ENCODE data around the gene OR2C1. TPM values are rescaled to one million over a fixed set of nuclear protein-coding genes. Genes with fewer than 3 reads are reported as not detected.

OR2C1 gene
- not detected for polyA plus RNA-seq (2013, experiment 1 of 2)
- not detected for polyA plus RNA-seq (2013, experiment 2 of 2)

DNA sequence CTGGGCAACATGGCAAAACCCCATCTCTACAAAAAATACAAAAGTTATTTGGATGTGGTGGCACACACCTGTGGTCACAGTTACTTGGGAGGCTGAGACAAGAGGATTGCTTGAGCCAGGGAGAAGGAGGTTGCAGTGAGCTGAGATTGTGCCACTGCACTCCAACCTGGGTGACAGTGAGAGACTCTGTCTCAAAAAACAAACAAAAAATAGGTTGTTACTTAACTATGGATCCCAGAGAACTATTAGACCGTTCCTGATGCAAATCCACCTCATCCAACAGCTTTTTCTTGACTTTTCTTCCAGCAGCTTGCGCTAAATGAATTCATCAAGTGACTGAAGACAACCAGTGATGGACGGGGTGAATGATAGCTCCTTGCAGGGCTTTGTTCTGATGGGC lies at the start of gene OR2C1:
Gene OR2C1, plus strand, starts transcription at position 301 of the 400 bp plus-strand sequence. Its CDS starts 52 bp downstream, at position 353.
- H3K18ac ChIP-seq (ENCODE audit: low read depth in 1 of 2, low read length in 2 of 2): no peak within 1 kb of the TSS
- no peak within 1 kb of the TSS for H3K4me2 ChIP-seq (ENCODE audit: low read length, poor library complexity, severe bottlenecking)
- H3K4ac ChIP-seq (ENCODE audit: low read depth in 1 of 2, low read length in 2 of 2): no peak within 1 kb of the TSS
- no peaks in the 10 kb centered on the region for H3K79me1 ChIP-seq (replicated peaks; ENCODE audit: low read length, poor library complexity, severe bottlenecking)
- no peak for DNase-seq
- no peak within 1 kb of the TSS for H2BK120ac ChIP-seq (ENCODE audit: low read depth, low read length)
- no peak within 1 kb of the TSS for H3K4me3 ChIP-seq (ENCODE audit: insufficient read depth in 1 of 2, low read depth in 1 of 2, low read length in 2 of 2)
- no peak within 1 kb of the TSS for H2AFZ ChIP-seq (ENCODE audit: low read depth, low read length)
- 53% methylated on average over 3 of the region's 3 CpGs for WGBS
- H3K4me1 ChIP-seq (ENCODE audit: control insufficient read depth, insufficient read depth, low read depth, low read length): no peaks in the 10 kb centered on the region
- H3K36me3 ChIP-seq (ENCODE audit: control insufficient read depth in 1 of 2, insufficient read depth in 2 of 2, low read depth in 1 of 2, low read length in 2 of 2): no peaks in the 10 kb centered on the region
- H3K9me3 ChIP-seq (ENCODE audit: control insufficient read depth, low read length): peaks cover 14% of the 10 kb centered on the region
- no peak within 1 kb of the TSS for H4K91ac ChIP-seq (ENCODE audit: low read length)
- no peak within 1 kb of the TSS for H4K8ac ChIP-seq (ENCODE audit: low read length)
- H3K23ac ChIP-seq (ENCODE audit: low read length in 2 of 2): peak within 1 kb of the TSS in 1 of 2 experiments; percentile 79
- H2BK12ac ChIP-seq (ENCODE audit: low read length in 2 of 2): no peak within 1 kb of the TSS
- no peak within 1 kb of the TSS for H3K27ac ChIP-seq (ENCODE audit: low read length, poor library complexity, severe bottlenecking)
- no peak within 1 kb of the TSS for H2BK5ac ChIP-seq (ENCODE audit: low read depth, low read length, poor library complexity, severe bottlenecking)
- no peak within 1 kb of the TSS for H2BK15ac ChIP-seq (ENCODE audit: low read depth, poor library complexity, severe bottlenecking)
- H3K9ac ChIP-seq (ENCODE audit: low read length): no peak within 1 kb of the TSS
- no peak within 1 kb of the TSS for H2AK5ac ChIP-seq (ENCODE audit: low read length, severe bottlenecking)
- H3K14ac ChIP-seq (ENCODE audit: low read length in 2 of 2): no peak within 1 kb of the TSS
- H3K27me3 ChIP-seq (ENCODE audit: control insufficient read depth in 1 of 2, insufficient read depth in 1 of 2, low read length in 2 of 2): peaks cover 0 to 11% of the 10 kb centered on the region in 2 experiments

- Histone ChIP-seq H3K14ac (ENCODE audit: low read length in 2 of 2) (no peak overlapping the region), H3K4me1 (ENCODE audit: control insufficient read depth, insufficient read depth, low read depth, low read length) (peaks cover 7% of the 10 kb centered on the region), H3K18ac (ENCODE audit: low read depth in 1 of 2, low read length in 2 of 2) (peak overlapping the region in 1 of 2 experiments; percentile 99), H2BK15ac (ENCODE audit: low read depth, poor library complexity, severe bottlenecking) (no peak overlapping the region), H2AFZ (ENCODE audit: low read depth, low read length) (no peak overlapping the region), H3K4me2 (ENCODE audit: low read length, poor library complexity, severe bottlenecking) (peak overlapping the region; percentile 47), H3K23ac (ENCODE audit: low read length in 2 of 2) (no peak overlapping the region), H4K91ac (ENCODE audit: low read length) (no peak overlapping the region), H3K27ac (ENCODE audit: low read length, poor library complexity, severe bottlenecking) (no peak overlapping the region), H2BK120ac (ENCODE audit: low read depth, low read length) (no peak overlapping the region), H3K4ac (ENCODE audit: low read depth in 1 of 2, low read length in 2 of 2) (peak overlapping the region in 1 of 2 experiments; percentile 49), H2BK5ac (ENCODE audit: low read depth, low read length, poor library complexity, severe bottlenecking) (peak overlapping the region; percentile 24), H3K9me3 (ENCODE audit: control insufficient read depth, low read length) (peaks cover 74% of the 10 kb centered on the region), H3K9ac (ENCODE audit: low read length) (peak overlapping the region; percentile 93), H3K4me3 (ENCODE audit: insufficient read depth in 1 of 2, low read depth in 1 of 2, low read length in 2 of 2) (peak overlapping the region; percentile 83 to 95), H3K79me1 (replicated peaks; ENCODE audit: low read length, poor library complexity, severe bottlenecking) (peaks cover 34% of the 10 kb centered on the region), H3K36me3 (ENCODE audit: control insufficient read depth in 1 of 2, insufficient read depth in 2 of 2, low read depth in 1 of 2, low read length in 2 of 2) (peaks cover 37 to 61% of the 10 kb centered on the region in 2 experiments), H4K8ac (ENCODE audit: low read length) (peak overlapping the region; percentile 100), H3K27me3 (ENCODE audit: control insufficient read depth in 1 of 2, insufficient read depth in 1 of 2, low read length in 2 of 2) (no peaks in the 10 kb centered on the region), H2BK12ac (ENCODE audit: low read length in 2 of 2) (no peak overlapping the region), H2AK5ac (ENCODE audit: low read length, severe bottlenecking) (no peak overlapping the region)
- no peak for DNase-seq
- WGBS: 88% methylated on average over 8 of the region's 11 CpGs
Observed at GRCh38 chr16:3306078-3306477, 49.6 kb upstream of the OR2C1 start.

DNA sequence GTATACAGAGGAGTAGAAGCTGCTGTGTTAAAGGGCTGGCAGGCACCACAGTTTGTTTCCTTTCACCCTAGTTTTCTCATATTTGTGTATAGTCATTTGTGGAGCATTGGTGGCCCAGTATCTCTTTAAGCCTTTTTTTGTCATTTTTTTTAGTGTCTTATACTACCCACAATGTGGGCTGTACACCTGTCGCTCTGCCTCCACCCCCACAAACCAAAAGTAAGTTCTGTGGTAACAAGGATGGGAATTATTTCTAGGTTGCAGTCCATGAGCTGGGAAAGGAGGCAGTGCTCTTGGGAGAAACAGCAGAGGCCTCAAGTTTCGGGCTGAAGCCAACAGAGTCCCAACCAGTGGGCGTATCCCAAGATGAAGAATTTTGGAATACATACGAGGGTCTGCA lies 44.2 kb upstream of the OR2C1 start:
- 93% methylated on average over 3 of the region's 4 CpGs for WGBS
- Histone ChIP-seq H3K14ac (ENCODE audit: low read length in 2 of 2) (no peak overlapping the region), H3K9me3 (ENCODE audit: control insufficient read depth, low read length) (peaks cover 99% of the 10 kb centered on the region), H3K4me2 (ENCODE audit: low read length, poor library complexity, severe bottlenecking) (no peak overlapping the region), H3K4ac (ENCODE audit: low read depth in 1 of 2, low read length in 2 of 2) (no peak overlapping the region), H3K79me1 (replicated peaks; ENCODE audit: low read length, poor library complexity, severe bottlenecking) (peaks cover 24% of the 10 kb centered on the region), H3K4me1 (ENCODE audit: control insufficient read depth, insufficient read depth, low read depth, low read length) (no peaks in the 10 kb centered on the region), H3K23ac (ENCODE audit: low read length in 2 of 2) (no peak overlapping the region), H2AFZ (ENCODE audit: low read depth, low read length) (no peak overlapping the region), H3K27ac (ENCODE audit: low read length, poor library complexity, severe bottlenecking) (no peak overlapping the region), H3K9ac (ENCODE audit: low read length) (no peak overlapping the region), H3K36me3 (ENCODE audit: control insufficient read depth in 1 of 2, insufficient read depth in 2 of 2, low read depth in 1 of 2, low read length in 2 of 2) (peaks cover 47 to 91% of the 10 kb centered on the region in 2 experiments), H2BK120ac (ENCODE audit: low read depth, low read length) (no peak overlapping the region), H2BK15ac (ENCODE audit: low read depth, poor library complexity, severe bottlenecking) (no peak overlapping the region), H4K91ac (ENCODE audit: low read length) (no peak overlapping the region), H2BK5ac (ENCODE audit: low read depth, low read length, poor library complexity, severe bottlenecking) (no peak overlapping the region), H3K18ac (ENCODE audit: low read depth in 1 of 2, low read length in 2 of 2) (no peak overlapping the region), H2BK12ac (ENCODE audit: low read length in 2 of 2) (no peak overlapping the region), H3K27me3 (ENCODE audit: control insufficient read depth in 1 of 2, insufficient read depth in 1 of 2, low read length in 2 of 2) (no peaks in the 10 kb centered on the region), H3K4me3 (ENCODE audit: insufficient read depth in 1 of 2, low read depth in 1 of 2, low read length in 2 of 2) (peak overlapping the region in 1 of 2 experiments; percentile 51), H2AK5ac (ENCODE audit: low read length, severe bottlenecking) (no peak overlapping the region), H4K8ac (ENCODE audit: low read length) (no peak overlapping the region)
- DNase-seq: no peak

GRCh38 chr16:3317315-3317999 lies 38.2 kb upstream of the OR2C1 start:
- H3K79me1 ChIP-seq (replicated peaks; ENCODE audit: low read length, poor library complexity, severe bottlenecking): peaks cover 4% of the 10 kb centered on the region
- no peak overlapping the region for H3K4me2 ChIP-seq (ENCODE audit: low read length, poor library complexity, severe bottlenecking)
- H3K14ac ChIP-seq (ENCODE audit: low read length in 2 of 2): no peak overlapping the region
- H2BK120ac ChIP-seq (ENCODE audit: low read depth, low read length): no peak overlapping the region
- no peak overlapping the region for H2BK15ac ChIP-seq (ENCODE audit: low read depth, poor library complexity, severe bottlenecking)
- no peak overlapping the region for H2BK12ac ChIP-seq (ENCODE audit: low read length in 2 of 2)
- H3K27ac ChIP-seq (ENCODE audit: low read length, poor library complexity, severe bottlenecking): no peak overlapping the region
- H2AK5ac ChIP-seq (ENCODE audit: low read length, severe bottlenecking): no peak overlapping the region
- WGBS: 84% methylated on average over 3 of the region's 3 CpGs
- no peak overlapping the region for H4K8ac ChIP-seq (ENCODE audit: low read length)
- no peaks in the 10 kb centered on the region for H3K4me1 ChIP-seq (ENCODE audit: control insufficient read depth, insufficient read depth, low read depth, low read length)
- no peaks in the 10 kb centered on the region for H3K27me3 ChIP-seq (ENCODE audit: control insufficient read depth in 1 of 2, insufficient read depth in 1 of 2, low read length in 2 of 2)
- no peak overlapping the region for H3K23ac ChIP-seq (ENCODE audit: low read length in 2 of 2)
- peak; percentile 18 for DNase-seq
- H3K4me3 ChIP-seq (ENCODE audit: insufficient read depth in 1 of 2, low read depth in 1 of 2, low read length in 2 of 2): peak overlapping the region in 1 of 2 experiments; percentile 70
- peaks cover 99% of the 10 kb centered on the region for H3K9me3 ChIP-seq (ENCODE audit: control insufficient read depth, low read length)
- H3K4ac ChIP-seq (ENCODE audit: low read depth in 1 of 2, low read length in 2 of 2): no peak overlapping the region
- H3K9ac ChIP-seq (ENCODE audit: low read length): no peak overlapping the region
- H3K18ac ChIP-seq (ENCODE audit: low read depth in 1 of 2, low read length in 2 of 2): no peak overlapping the region
- H4K91ac ChIP-seq (ENCODE audit: low read length): no peak overlapping the region
- H2AFZ ChIP-seq (ENCODE audit: low read depth, low read length): no peak overlapping the region
- H2BK5ac ChIP-seq (ENCODE audit: low read depth, low read length, poor library complexity, severe bottlenecking): no peak overlapping the region
- H3K36me3 ChIP-seq (ENCODE audit: control insufficient read depth in 1 of 2, insufficient read depth in 2 of 2, low read depth in 1 of 2, low read length in 2 of 2): peaks cover 28 to 64% of the 10 kb centered on the region in 2 experiments

All from mesenchymal stem cell (in vitro differentiated cells and primary cell).